Testis (tissue), 2 donors: ENCODE measurements around the gene GCC2.

ENCODE experiments used
- POLR2A ChIP-seq: fragments of 450-650 bp; IDR thresholded peaks from one replicate; pipeline ENCODE4 v1.6.1; 2017; ENCODE audit warnings: antibody characterized with exemption, mild to moderate bottlenecking, moderate library complexity
- TF ChIP-seq, protein P1 (sequence below), 3 experiments: fragments of 450-650 bp in 2 of 3; fragments of 200-600 bp in 1 of 3; sonication (generic) in 1 of 3; IDR thresholded peaks; one replicate each; pipeline ENCODE4 v1.5.1; 2016 to 2019; ENCODE audit warnings: antibody characterized with exemption in 3 of 3, mild to moderate bottlenecking in 2 of 3, moderate library complexity in 1 of 3

DNA sequence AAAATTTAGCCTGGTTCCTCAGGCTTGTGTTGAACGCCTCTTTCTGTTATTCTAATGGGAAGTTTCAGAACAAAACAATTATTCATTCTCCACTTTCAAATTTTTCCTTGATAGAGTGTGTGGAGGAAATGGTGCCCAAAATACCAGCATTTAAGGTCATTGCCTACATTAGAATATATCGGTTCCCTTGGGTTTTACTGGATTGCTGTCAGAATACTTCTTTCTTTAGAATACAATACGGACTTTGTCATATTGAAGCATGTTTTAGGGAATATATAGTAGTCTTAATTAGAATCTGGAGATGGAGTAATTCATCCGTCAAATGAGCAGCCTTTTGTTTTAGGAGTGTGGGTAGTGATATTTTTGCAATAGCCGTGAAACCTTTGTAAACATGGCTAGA lies 98.6 kb downstream of the GCC2 start:
- TF ChIP-seq, protein P1, sequence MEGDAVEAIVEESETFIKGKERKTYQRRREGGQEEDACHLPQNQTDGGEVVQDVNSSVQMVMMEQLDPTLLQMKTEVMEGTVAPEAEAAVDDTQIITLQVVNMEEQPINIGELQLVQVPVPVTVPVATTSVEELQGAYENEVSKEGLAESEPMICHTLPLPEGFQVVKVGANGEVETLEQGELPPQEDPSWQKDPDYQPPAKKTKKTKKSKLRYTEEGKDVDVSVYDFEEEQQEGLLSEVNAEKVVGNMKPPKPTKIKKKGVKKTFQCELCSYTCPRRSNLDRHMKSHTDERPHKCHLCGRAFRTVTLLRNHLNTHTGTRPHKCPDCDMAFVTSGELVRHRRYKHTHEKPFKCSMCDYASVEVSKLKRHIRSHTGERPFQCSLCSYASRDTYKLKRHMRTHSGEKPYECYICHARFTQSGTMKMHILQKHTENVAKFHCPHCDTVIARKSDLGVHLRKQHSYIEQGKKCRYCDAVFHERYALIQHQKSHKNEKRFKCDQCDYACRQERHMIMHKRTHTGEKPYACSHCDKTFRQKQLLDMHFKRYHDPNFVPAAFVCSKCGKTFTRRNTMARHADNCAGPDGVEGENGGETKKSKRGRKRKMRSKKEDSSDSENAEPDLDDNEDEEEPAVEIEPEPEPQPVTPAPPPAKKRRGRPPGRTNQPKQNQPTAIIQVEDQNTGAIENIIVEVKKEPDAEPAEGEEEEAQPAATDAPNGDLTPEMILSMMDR (IDR thresholded peaks at IDR 0.05) = no peak
- TF ChIP-seq POLR2A = no peak
